LNCAP (cell line): ENCODE data around the gene LIMCH1.

ENCODE experiments used
- TF ChIP-seq, protein P1 (sequence below): fragments of 450-650 bp; IDR thresholded peaks from 2 replicates; pipeline ENCODE4 v1.5.1; 2017; ENCODE audit warnings: mild to moderate bottlenecking

LIMCH1 gene

DNA sequence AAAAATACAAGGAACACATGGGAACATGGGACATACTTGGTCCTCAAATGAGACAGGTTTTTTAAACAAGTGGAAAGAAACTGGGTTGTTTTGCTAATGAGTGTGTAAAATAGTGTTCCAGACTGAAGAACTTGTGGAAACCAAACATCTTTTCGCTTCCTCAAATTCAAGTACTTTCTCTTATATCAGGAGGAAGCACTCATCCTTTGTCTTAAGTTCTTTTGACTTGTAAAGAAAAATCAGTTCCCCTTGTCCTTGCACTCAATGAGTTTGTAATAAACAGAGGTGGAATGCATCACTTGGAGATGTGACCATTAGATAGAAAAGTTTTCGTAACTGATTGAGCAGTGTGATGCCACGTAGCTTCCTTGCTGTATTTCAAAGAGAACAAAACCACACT lies 109.4 kb downstream of the LIMCH1 start:
- TF ChIP-seq, protein P1, sequence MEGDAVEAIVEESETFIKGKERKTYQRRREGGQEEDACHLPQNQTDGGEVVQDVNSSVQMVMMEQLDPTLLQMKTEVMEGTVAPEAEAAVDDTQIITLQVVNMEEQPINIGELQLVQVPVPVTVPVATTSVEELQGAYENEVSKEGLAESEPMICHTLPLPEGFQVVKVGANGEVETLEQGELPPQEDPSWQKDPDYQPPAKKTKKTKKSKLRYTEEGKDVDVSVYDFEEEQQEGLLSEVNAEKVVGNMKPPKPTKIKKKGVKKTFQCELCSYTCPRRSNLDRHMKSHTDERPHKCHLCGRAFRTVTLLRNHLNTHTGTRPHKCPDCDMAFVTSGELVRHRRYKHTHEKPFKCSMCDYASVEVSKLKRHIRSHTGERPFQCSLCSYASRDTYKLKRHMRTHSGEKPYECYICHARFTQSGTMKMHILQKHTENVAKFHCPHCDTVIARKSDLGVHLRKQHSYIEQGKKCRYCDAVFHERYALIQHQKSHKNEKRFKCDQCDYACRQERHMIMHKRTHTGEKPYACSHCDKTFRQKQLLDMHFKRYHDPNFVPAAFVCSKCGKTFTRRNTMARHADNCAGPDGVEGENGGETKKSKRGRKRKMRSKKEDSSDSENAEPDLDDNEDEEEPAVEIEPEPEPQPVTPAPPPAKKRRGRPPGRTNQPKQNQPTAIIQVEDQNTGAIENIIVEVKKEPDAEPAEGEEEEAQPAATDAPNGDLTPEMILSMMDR: no peak

DNA sequence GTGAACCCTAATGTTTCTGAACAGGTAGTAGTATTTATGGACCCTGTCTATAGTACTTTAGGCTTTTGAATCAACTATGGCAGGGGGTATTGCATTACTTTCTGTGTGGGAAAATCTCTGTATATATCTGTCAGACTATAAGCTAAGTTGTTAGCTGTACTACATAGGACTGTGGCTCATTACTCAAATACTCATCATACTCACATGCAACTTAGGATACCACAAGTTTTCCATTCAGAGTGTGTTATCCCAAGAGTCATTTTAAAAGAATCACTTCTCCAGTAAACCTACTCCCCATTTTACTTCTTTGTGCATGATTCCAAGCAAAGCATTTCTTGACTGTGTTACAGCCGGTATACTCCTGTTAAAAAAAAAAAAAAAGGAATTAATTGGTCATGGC lies 115.0 kb downstream of the LIMCH1 start:
- TF ChIP-seq, protein P1: no peak

DNA sequence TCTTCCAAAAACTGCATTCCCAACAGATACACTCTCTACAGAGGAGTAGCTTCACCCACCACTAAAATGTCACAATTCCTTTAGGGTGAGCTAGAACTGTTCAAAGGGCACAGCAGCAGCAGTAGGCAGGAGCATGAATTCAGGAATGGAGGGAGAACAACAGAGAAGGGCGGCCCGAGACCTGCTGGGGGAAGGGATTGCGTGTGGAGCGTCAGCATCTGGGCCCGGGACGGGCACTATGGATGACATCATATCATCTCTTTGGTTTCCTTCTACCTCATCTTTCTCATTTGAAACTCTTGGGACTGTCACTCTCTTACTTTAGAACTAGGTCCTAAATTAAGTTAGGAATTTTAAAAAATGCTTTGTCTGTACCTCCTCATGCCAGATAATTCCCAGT lies 115.6 kb downstream of the LIMCH1 start:
- TF ChIP-seq, protein P1: no peak

DNA sequence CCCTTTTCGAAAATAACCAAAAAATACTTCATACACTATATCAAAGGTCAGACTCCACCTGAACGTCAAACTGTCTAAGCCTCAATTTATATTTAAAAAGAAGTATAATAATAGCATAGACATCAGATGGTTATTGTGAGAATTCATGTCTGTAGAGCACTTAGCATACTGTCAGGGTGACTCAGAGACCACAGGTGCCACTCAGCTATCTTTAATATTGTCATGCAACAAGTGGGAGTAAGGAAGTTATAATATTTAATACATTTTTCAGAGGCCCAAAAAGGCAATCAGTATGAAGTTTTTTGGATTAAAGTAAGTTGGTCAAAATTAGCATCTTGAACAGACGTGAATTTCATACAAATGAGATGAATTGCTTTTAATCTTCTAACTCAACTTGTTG lies 117.2 kb downstream of the LIMCH1 start:
- TF ChIP-seq, protein P1: no peak

DNA sequence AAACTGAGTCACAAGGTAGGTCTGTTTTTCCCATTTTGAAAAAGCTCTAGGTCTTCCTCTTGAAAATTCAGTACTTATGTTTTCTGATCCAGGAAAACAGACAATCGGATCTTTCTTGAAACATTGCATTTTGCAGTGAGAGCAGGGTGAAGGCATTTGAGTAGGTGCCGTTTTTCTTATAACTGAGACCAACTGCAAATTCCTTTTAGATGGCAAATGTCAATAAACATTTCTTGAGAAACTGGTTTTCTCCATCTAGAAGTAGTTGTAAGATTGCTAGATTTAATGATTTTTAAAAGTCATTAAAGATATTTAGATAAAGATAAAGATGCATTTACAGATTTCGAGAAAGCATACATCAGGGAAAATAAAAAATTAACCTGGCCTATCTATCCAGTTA lies 118.1 kb downstream of the LIMCH1 start:
- TF ChIP-seq, protein P1: no peak

DNA sequence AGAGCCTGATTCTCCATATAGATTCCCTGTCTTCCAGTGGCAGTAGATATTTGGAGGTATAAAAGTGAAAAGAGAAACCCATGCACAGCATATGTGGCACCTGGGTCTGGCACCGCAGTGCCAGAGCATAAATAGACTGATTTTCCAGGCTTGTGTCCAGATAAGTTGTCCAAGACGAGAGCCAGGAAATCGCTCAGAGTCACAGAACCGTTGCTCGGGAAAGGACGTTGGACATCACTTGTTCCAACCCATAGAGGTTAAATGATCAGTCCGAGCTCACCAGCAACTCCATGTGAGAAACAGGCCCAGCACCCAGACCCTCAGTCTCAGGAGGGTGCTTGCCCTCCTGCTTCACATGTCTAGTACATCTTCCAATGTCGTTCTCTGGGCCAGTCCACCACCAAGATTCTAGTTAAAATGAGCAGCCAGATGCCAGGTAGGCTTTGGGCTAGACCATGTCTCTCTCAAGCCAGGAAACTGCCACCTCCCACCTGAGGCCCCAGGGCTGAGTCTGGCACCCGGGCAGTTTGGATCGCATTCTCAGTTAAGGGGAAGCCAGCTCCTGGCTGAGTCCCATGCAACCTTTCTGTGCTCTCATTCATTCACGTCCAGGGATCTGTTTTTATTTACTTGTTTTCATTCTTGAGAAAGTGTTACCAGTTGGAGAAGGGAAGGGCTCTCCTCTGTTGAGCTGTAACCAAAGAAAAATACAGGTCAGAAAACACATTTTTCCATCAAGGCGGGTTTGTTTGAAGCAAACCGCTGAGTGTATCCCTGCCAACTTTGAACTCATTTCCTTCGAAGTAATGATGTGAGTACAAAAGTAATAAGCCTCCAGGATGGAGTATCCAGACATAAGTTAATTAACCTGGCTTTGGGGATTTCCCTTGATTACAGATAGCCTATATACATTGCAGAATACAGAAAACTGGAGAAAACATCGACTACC lies 118.9 kb downstream of the LIMCH1 start:
- TF ChIP-seq, protein P1: no peak

DNA sequence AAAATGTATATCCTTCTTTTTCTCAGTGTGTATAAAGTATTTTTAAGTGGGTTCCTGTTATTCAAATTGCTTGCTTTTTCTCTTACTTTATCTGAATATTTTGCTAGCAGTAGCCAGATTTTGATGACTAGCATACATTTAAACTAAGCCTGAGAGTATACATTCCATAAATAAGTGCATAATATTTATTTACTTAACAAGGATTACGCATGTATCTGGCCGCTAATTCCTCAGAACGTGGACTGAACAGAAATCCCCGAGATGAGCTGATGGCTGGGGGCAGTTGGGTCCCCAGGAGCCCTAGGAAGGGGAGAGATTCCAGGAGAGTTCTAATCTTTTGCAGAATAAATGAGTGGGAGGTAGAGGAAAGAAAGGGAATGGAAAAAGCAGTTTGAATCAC lies 119.6 kb downstream of the LIMCH1 start:
- TF ChIP-seq, protein P1: no peak
